Measurements from ENCODE around the gene OR5B17.
"Not testable (repeated sequence)": the region's sequence is repeated elsewhere in the genome, so short reads cannot be mapped to it uniquely, and the experiment has no call there.

Gene OR5B17

GRCh38 chr11:58358969-58359368 lies at the start of gene OR5B17:
Gene OR5B17 (minus strand): TSS chr11:58359069. CDS start chr11:58359069, 0 bp downstream.
- no peak for DNase-seq

DNA sequence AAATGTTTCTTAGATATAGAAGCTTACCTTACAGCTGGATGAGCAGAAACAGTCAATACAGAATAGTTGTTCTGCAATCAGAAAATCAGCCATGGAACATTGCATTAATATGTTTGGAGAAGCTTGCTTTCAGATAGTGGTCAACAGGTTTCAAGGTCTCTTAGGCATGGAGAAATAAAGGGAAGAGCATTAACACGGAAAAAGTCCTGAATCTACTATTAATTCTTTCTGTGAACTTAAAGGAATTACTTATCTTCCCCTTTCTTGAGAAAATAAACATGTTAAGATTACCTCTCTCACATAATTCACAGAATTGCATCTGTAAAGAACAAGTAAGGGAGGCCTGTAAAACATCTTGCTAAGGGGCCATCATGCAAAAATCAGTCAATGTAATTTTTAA lies 47.9 kb upstream of the OR5B17 start, which contains the start of gene OR5B3:
TSS of gene OR5B3 (minus strand) at position 101 of the 400 bp plus-strand sequence. CDS start 3,465 bp downstream, outside the sequence.
- no peak for DNase-seq

DNA sequence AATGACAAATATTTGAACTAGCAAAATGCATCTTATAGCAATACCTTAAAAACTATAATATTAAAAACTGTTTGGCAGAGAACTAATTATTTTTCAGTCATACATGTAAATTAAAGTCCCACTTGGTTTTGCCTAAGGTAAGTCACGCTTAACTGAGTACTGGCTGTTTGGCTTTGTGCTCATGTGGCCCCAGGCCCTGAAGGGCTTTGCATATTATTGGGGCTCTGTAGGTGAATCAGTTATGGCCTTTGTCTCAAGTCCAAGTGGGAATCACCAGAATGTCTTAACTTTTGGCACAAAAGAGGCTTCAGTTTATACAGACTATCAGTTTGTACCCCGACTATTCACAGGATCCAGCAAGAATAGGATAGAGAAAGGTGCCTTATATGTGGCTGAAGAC lies 40.8 kb upstream of the OR5B17 start:
- not testable (repeated sequence) for DNase-seq

DNA sequence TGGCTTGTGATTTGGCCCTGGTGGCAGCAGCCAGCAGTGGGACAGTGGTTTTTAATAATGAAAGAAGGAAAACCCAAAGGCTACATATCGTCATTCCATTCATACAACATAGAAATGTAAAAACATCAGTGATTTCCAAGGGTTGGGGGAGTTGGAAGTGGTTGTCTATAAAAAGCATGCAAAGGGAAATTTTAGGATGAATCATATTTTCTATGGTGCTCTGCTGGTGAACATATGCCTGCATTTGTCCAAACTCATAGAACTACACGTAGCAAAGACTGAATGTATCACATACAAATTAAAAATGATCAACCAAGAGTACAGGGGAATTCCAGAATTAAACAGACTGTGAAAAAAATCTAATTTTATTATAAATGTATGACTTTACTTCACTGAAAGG lies 36.7 kb upstream of the OR5B17 start:
- no peak for DNase-seq

DNA sequence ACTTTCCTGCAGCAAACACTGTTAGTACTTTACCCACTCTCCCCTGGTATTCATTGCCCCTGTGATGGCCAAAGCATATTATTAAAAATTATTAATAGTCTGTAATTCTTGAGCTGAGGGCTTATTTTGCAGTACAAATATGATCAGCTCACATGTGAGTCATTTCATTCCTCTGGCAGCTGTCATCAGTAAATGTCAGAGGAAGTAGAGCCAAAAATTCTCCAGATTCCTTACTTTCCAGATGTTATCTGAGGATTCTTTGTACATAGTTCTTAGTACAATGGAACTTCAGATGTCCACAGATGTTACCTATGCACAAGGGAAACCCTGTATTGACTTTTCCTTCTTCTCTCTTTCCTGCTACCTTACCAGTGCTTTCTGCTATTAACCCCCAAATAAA lies 35.3 kb upstream of the OR5B17 start:
- no peak for DNase-seq

DNA sequence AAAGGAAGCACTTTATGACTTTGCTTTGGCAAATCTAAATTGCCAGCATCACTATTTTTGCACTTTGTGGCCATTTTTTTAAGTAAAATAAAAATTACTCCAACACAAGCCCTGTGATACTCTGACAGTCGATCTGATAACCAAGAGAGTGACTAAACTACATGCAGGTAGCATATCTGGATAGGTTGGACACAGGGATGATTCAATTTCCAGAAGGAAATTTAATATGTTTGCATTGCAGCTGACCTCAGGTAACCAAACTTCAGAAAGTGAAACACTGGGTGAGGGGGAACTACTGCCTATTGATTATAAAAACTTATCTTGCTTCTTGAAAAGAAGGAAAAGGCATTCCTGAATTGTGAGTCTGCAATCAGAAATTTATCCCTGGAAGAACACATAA lies 33.9 kb upstream of the OR5B17 start:
- DNase-seq, result no peak

DNA sequence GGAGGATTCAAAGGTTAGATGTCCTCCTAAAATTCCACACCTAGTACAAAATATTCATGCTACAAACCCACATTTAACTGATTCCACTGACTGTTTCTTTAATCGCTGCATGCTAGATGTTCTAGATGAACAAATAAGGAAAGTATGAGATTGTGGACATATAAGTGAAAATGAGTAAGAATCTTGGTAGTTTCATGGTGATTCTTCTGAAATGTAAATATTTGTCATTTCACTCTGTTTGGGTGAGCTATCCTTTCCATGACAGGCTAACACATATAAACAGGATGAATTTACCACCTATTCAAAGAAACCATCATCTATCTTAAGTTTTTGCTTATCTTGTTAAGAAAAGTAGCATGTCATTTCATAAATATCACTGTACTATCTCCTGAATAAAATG lies 33.0 kb upstream of the OR5B17 start:
- no peak for DNase-seq

DNA sequence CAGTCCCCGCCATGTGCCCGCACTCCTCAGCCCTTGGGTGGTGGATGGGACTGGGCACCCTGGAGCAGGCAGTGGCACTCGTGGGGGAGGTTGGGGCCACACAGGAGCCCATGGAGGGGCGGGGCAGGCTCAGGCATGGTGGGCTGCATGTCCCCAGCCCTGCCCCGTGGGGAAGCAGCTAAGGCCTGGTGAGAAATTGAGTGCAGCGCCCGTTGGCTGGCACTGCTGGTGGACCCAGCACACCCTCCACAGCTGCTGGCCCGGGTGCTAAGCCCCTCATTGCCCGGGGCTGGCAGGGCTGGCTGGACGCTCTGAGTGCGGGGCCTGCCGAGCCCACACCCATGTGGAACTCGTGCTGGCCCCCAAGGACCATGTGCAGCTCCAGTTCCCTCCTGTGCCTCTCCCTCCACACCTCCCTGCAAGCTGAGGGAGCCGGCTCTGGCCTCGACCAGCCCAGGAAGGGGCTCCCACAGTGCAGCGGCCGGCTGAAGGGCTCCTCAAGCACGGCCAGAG lies 31.7 kb upstream of the OR5B17 start:
- DNase-seq, result no peak

GRCh38 chr11:58354727-58355126 lies 4.1 kb downstream of the OR5B17 start:
- no peak for DNase-seq

GRCh38 chr11:58345204-58345603 lies 13.7 kb downstream of the OR5B17 start:
- DNase-seq, result no peak

DNA sequence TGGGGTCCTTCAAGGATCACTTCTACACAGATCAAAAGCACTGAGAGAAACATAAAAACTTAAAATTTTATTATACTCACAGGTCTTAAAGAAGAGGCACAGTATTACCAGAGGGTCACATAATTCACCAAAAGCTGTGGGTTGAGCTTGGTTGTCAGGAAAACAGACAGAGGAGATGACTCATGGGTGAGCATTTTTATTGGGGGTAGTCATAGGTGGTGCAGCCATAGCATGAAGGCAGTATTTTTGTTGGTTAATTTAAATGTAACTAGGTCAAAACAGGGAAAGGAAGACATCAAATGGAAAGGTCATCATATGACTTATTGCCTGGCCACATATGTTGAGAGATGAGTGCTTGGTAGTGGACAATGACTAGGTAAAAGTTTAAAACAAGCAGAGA lies 24.2 kb downstream of the OR5B17 start:
- DNase-seq, result no peak

- no peak for DNase-seq
Observed at GRCh38 chr11:58330861-58331260, 28.0 kb downstream of the OR5B17 start.

- no peak for DNase-seq
Observed at GRCh38 chr11:58318532-58318931, 40.3 kb downstream of the OR5B17 start.

DNA sequence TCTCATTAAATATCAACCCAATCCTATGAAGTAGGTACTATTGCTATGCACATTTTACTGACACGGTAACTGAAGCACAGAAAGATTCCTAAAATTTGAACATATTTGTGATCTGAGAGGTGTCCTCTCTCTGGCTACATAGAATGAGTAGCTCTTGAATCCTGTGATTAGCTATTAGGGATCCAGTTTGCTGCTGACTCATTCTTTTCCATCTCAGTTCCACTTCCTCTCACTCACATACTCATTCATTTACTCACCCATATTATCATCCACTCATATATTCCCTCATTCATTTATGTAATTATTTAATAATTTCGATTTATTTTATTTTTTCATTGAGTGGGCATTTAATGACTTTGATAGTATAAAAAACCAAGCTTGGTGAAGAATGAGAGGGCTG lies 42.7 kb downstream of the OR5B17 start:
- no peak for DNase-seq

All from hematopoietic multipotent progenitor cell treated with erythropoietin and hydrocortisone succinate and interleukin-3 and kit ligand, for 6 days (in vitro differentiated cells).